ENCODE results near the gene NUP35.

DNA sequence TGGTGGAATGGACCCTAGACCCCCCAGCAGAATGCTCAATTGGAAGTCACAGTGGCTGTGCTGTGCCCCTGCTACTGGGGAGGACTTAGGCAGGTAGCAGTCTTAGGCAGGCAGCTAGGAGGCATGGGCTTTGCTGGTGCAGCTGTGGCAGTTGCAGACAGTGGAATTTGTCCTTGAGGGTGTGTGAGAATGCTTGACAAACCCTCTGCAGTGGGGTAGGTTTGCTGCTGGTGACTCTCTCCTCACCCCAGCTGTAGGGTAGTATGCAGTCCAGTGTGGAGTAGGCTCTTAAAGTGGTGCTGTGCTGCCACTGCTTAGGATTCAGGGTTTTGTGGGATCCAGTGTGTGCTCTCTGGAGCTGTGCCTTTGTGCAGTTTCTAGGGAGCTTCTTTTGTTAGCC lies 61.3 kb downstream of the NUP35 start:
- TF ChIP-seq, protein P1, sequence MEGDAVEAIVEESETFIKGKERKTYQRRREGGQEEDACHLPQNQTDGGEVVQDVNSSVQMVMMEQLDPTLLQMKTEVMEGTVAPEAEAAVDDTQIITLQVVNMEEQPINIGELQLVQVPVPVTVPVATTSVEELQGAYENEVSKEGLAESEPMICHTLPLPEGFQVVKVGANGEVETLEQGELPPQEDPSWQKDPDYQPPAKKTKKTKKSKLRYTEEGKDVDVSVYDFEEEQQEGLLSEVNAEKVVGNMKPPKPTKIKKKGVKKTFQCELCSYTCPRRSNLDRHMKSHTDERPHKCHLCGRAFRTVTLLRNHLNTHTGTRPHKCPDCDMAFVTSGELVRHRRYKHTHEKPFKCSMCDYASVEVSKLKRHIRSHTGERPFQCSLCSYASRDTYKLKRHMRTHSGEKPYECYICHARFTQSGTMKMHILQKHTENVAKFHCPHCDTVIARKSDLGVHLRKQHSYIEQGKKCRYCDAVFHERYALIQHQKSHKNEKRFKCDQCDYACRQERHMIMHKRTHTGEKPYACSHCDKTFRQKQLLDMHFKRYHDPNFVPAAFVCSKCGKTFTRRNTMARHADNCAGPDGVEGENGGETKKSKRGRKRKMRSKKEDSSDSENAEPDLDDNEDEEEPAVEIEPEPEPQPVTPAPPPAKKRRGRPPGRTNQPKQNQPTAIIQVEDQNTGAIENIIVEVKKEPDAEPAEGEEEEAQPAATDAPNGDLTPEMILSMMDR (IDR thresholded peaks at IDR 0.05 in 2 of 3, conservative IDR thresholded peaks at IDR 0.05 in 1 of 3; ENCODE audit: borderline replicate concordance in 1 of 3, insufficient read depth in 1 of 3, low read depth in 2 of 3, low read length in 2 of 3): no peak
- TF ChIP-seq ELF1 (IDR thresholded peaks at IDR 0.05; ENCODE audit: borderline replicate concordance, low read depth) (no peak), EZH2 (IDR thresholded peaks at IDR 0.05) (no peak), POLR2A (IDR thresholded peaks at IDR 0.05; ENCODE audit: borderline replicate concordance, extremely low read depth, insufficient read depth, insufficient read length) (no peak), EZH2phosphoT487 (IDR thresholded peaks at IDR 0.05; ENCODE audit: borderline replicate concordance) (no peak), SP1 (IDR thresholded peaks at IDR 0.05; ENCODE audit: low read depth) (no peak), RAD21 (IDR thresholded peaks at IDR 0.05; ENCODE audit: low read depth) (no peak), POLR2AphosphoS5 (IDR thresholded peaks at IDR 0.05; ENCODE audit: low read depth, low read length) (no peak), ZFX (IDR thresholded peaks at IDR 0.05) (no peak)
- TF ChIP-seq, protein P2, sequence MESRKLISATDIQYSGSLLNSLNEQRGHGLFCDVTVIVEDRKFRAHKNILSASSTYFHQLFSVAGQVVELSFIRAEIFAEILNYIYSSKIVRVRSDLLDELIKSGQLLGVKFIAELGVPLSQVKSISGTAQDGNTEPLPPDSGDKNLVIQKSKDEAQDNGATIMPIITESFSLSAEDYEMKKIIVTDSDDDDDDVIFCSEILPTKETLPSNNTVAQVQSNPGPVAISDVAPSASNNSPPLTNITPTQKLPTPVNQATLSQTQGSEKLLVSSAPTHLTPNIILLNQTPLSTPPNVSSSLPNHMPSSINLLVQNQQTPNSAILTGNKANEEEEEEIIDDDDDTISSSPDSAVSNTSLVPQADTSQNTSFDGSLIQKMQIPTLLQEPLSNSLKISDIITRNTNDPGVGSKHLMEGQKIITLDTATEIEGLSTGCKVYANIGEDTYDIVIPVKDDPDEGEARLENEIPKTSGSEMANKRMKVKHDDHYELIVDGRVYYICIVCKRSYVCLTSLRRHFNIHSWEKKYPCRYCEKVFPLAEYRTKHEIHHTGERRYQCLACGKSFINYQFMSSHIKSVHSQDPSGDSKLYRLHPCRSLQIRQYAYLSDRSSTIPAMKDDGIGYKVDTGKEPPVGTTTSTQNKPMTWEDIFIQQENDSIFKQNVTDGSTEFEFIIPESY (IDR thresholded peaks at IDR 0.05; ENCODE audit: extremely low read depth, insufficient replicate concordance, low read length): no peak
- TF ChIP-seq, protein P3, sequence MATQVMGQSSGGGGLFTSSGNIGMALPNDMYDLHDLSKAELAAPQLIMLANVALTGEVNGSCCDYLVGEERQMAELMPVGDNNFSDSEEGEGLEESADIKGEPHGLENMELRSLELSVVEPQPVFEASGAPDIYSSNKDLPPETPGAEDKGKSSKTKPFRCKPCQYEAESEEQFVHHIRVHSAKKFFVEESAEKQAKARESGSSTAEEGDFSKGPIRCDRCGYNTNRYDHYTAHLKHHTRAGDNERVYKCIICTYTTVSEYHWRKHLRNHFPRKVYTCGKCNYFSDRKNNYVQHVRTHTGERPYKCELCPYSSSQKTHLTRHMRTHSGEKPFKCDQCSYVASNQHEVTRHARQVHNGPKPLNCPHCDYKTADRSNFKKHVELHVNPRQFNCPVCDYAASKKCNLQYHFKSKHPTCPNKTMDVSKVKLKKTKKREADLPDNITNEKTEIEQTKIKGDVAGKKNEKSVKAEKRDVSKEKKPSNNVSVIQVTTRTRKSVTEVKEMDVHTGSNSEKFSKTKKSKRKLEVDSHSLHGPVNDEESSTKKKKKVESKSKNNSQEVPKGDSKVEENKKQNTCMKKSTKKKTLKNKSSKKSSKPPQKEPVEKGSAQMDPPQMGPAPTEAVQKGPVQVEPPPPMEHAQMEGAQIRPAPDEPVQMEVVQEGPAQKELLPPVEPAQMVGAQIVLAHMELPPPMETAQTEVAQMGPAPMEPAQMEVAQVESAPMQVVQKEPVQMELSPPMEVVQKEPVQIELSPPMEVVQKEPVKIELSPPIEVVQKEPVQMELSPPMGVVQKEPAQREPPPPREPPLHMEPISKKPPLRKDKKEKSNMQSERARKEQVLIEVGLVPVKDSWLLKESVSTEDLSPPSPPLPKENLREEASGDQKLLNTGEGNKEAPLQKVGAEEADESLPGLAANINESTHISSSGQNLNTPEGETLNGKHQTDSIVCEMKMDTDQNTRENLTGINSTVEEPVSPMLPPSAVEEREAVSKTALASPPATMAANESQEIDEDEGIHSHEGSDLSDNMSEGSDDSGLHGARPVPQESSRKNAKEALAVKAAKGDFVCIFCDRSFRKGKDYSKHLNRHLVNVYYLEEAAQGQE (IDR thresholded peaks at IDR 0.05; ENCODE audit: low read depth): no peak
- TF ChIP-seq, protein P4, sequence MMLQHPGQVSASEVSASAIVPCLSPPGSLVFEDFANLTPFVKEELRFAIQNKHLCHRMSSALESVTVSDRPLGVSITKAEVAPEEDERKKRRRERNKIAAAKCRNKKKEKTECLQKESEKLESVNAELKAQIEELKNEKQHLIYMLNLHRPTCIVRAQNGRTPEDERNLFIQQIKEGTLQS (IDR thresholded peaks at IDR 0.05): no peak
- TF ChIP-seq, protein P5, sequence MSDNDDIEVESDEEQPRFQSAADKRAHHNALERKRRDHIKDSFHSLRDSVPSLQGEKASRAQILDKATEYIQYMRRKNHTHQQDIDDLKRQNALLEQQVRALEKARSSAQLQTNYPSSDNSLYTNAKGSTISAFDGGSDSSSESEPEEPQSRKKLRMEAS (IDR thresholded peaks at IDR 0.05): no peak
